HG03175 (cell line): ENCODE results near the gene NEUROG1.

ENCODE experiments used
- ATAC-seq: cut with Tn5 transposase; IDR thresholded peaks from one replicate; pipeline ENCODE4 v1.9.1; 2021; ENCODE audit warnings: mild to moderate bottlenecking, moderate library complexity; ENCODE audit not compliant: unreplicated experiment

The NEUROG1 gene

GRCh38 chr5:135565266-135565665 lies 29.5 kb upstream of the NEUROG1 start:
- no peak for ATAC-seq

GRCh38 chr5:135564331-135564730 lies 28.6 kb upstream of the NEUROG1 start:
- no peak for ATAC-seq

- ATAC-seq, result no peak
Observed at GRCh38 chr5:135561266-135561665, 25.5 kb upstream of the NEUROG1 start.

GRCh38 chr5:135560858-135561257 lies 25.1 kb upstream of the NEUROG1 start:
- ATAC-seq, result peak; percentile 95

GRCh38 chr5:135559354-135559753 lies 23.6 kb upstream of the NEUROG1 start:
- no peak for ATAC-seq

- ATAC-seq, result no peak
Observed at GRCh38 chr5:135557076-135557838, 21.5 kb upstream of the NEUROG1 start.

GRCh38 chr5:135556620-135557019 lies 20.9 kb upstream of the NEUROG1 start:
- ATAC-seq, result no peak

- no peak for ATAC-seq
Observed at GRCh38 chr5:135555530-135555929, 19.8 kb upstream of the NEUROG1 start.

GRCh38 chr5:135553688-135554462 lies 18.1 kb upstream of the NEUROG1 start:
- ATAC-seq, result no peak

- ATAC-seq, result peak; percentile 77
Observed at GRCh38 chr5:135551593-135552447, 16.1 kb upstream of the NEUROG1 start.

- ATAC-seq, result no peak
Observed at GRCh38 chr5:135549413-135549812, 13.6 kb upstream of the NEUROG1 start.

- ATAC-seq, result no peak
Observed at GRCh38 chr5:135547590-135548254, 12.0 kb upstream of the NEUROG1 start.

GRCh38 chr5:135546912-135547311 lies 11.1 kb upstream of the NEUROG1 start:
- ATAC-seq, result no peak

- ATAC-seq, result no peak
Observed at GRCh38 chr5:135546101-135546500, 10.3 kb upstream of the NEUROG1 start.

GRCh38 chr5:135545099-135545498 lies 9.3 kb upstream of the NEUROG1 start:
- ATAC-seq, result no peak

- ATAC-seq, result no peak
Observed at GRCh38 chr5:135543485-135544304, 7.9 kb upstream of the NEUROG1 start.

- no peak for ATAC-seq
Observed at GRCh38 chr5:135543001-135543484, 7.3 kb upstream of the NEUROG1 start.

GRCh38 chr5:135541807-135542502 lies 6.2 kb upstream of the NEUROG1 start:
- no peak for ATAC-seq

GRCh38 chr5:135539430-135540005 lies 3.8 kb upstream of the NEUROG1 start:
- ATAC-seq, result no peak
